ENCODE measurements around the gene RNF126.

Gene RNF126

DNA sequence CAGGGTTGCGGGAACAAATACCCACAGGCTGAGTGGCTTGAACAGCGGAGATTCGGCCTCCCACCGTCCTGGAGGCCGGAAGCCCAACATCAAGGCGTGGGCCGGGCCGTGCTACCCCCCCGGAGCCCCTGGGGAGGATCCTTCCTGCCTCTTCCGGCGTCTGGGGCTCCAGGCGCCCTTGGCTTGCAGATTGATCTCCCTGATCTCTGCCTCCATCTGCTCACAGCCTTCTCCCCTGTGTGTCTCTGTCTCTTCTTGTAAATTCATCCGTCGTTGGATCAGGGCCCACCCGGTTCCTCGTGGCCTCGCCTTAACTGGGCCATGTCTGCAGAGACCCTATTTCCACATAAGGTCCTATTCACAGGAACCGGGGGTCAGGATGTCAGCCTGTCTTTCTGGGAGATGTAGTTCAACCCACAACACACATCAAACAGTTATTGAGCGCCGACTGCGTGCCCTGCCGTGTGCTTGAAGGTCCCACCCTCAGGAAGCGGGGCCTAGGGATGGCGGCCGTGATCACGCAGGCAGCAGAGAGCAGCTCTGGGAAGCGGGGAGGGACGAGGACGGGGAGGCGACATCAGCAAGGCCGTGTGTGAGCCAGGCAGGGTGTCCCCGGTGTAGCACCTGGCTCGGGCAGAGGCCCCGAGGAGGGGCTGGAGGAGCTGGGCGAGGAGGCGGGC is 52.1 kb downstream of the RNF126 start:
- peak overlapping the region in 4 of 7 experiments; percentile 40 to 62 (median 47) for H3K4me3 ChIP-seq (ENCODE audit: control insufficient read depth in 1 of 7, extremely low read depth in 1 of 7, insufficient read depth in 4 of 7, low read depth in 2 of 7, low read length in 6 of 7)
- peaks cover 0 to 15% (median 0%) of the 10 kb centered on the region in 5 experiments for H3K27me3 ChIP-seq (replicated peaks in 2 of 5; ENCODE audit: control insufficient read depth in 4 of 5, insufficient read depth in 5 of 5, low read length in 4 of 5)
- no peaks in the 10 kb centered on the region for H3K36me3 ChIP-seq (ENCODE audit: control insufficient read depth in 4 of 4, insufficient read depth in 4 of 4, low read length in 3 of 4)
- no peaks in the 10 kb centered on the region for H3K9me3 ChIP-seq (ENCODE audit: control extremely low read depth in 1 of 5, control insufficient read depth in 4 of 5, insufficient read depth in 2 of 5, low read depth in 1 of 5, low read length in 4 of 5)
- H3K4me1 ChIP-seq (ENCODE audit: control extremely low read depth in 1 of 4, control insufficient read depth in 4 of 4, insufficient read depth in 4 of 4, low read length in 3 of 4): peaks cover 0 to 35% (median 18%) of the 10 kb centered on the region in 4 experiments
- DNase-seq: peak in 2 of 3 donors; percentile 51 to 66
- H3K27ac ChIP-seq (ENCODE audit: insufficient read depth in 1 of 2, low read depth in 1 of 2, low read length in 2 of 2, poor library complexity in 1 of 2, severe bottlenecking in 2 of 2): no peak overlapping the region
- CTCF ChIA-PET: interaction anchor here (0.9 kb wide), 1 partner anchor 31 kb away, joined by 4 read pairs; no protein-coding TSS in a partner anchor
- POLR2A ChIA-PET: no interaction called here
- 53% methylated on average over 35 of the region's 36 CpGs for WGBS (ENCODE audit: insufficient coverage)

DNA sequence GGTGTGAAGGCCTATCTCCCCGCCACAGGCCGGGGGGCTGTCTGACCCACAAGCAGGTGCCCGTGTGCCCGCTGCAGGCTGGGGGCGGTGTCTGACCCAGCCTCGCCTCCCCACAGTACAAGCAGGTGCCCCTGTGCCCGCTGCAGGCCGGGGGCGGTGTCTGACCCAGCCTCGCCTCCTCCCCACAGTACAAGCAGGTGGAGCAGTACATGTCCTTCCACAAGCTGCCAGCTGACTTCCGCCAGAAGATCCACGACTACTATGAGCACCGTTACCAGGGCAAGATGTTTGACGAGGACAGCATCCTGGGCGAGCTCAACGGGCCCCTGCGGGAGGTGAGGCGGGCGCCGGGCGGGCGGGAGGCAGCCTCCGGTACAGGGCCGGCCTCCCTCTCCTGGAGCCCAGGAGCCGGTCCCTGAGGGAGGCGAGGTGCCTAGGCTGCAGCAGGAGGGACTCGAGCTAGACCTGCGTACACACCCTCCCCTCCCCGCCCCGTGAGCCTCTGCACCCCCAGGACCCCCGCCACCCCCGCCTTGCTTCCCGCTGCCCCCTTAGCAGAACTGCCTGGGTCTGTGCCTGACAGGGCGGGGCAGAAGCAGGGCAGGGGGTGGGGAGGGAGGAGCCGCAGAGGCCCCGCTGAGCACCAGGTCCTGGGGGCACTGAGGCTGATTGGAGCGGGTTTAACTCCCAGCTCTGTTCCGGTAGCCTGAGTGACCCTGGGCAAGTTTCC is 52.8 kb downstream of the RNF126 start:
- 62% methylated on average over 20 of the region's 38 CpGs for WGBS (ENCODE audit: insufficient coverage)
- Histone ChIP-seq H3K27ac (ENCODE audit: insufficient read depth in 1 of 2, low read depth in 1 of 2, low read length in 2 of 2, poor library complexity in 1 of 2, severe bottlenecking in 2 of 2) (no peak overlapping the region), H3K27me3 (replicated peaks in 2 of 5; ENCODE audit: control insufficient read depth in 4 of 5, insufficient read depth in 5 of 5, low read length in 4 of 5) (peaks cover 0 to 10% (median 0%) of the 10 kb centered on the region in 5 experiments), H3K9me3 (ENCODE audit: control extremely low read depth in 1 of 5, control insufficient read depth in 4 of 5, insufficient read depth in 2 of 5, low read depth in 1 of 5, low read length in 4 of 5) (no peaks in the 10 kb centered on the region), H3K4me1 (ENCODE audit: control extremely low read depth in 1 of 4, control insufficient read depth in 4 of 4, insufficient read depth in 4 of 4, low read length in 3 of 4) (peaks cover 0 to 31% (median 16%) of the 10 kb centered on the region in 4 experiments), H3K4me3 (ENCODE audit: control insufficient read depth in 1 of 7, extremely low read depth in 1 of 7, insufficient read depth in 4 of 7, low read depth in 2 of 7, low read length in 6 of 7) (peak overlapping the region in 3 of 7 experiments; percentile 40 to 62 (median 49)), H3K36me3 (ENCODE audit: control insufficient read depth in 4 of 4, insufficient read depth in 4 of 4, low read length in 3 of 4) (no peaks in the 10 kb centered on the region)
- peak in 2 of 3 donors; percentile 25 to 54 for DNase-seq
- ChIA-PET POLR2A (no interaction called here), CTCF (interaction anchor here (0.9 to 2.2 kb wide), 2 partner anchors 21 to 30 kb away, joined by 4 to 6 read pairs; no protein-coding TSS in a partner anchor)

DNA sequence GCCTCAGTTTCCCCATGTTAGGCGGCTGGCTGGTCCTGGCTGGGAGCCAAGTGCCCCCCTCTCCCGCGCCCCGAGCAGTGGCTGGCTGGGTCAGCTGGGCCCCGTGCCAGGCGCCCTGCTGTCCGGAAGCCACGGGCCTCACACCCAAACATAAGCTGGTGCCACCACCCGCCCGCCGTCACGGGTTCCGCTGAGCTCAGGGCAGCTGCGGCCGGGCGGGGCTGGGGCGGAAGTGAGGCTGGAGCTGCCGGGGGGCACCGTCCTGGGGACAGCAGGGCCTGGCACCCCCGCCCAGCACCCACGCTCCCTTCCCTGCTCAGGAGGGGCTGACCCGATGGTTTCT is 54.0 kb downstream of the RNF126 start:
- WGBS (ENCODE audit: insufficient coverage): 57% methylated on average over 15 of the region's 22 CpGs
- peak in 2 of 3 donors; percentile 32 to 35 for DNase-seq
- Histone ChIP-seq H3K27ac (ENCODE audit: insufficient read depth in 1 of 2, low read depth in 1 of 2, low read length in 2 of 2, poor library complexity in 1 of 2, severe bottlenecking in 2 of 2) (no peak overlapping the region), H3K27me3 (replicated peaks in 2 of 5; ENCODE audit: control insufficient read depth in 4 of 5, insufficient read depth in 5 of 5, low read length in 4 of 5) (peaks cover 0 to 4% (median 0%) of the 10 kb centered on the region in 5 experiments), H3K4me3 (ENCODE audit: control insufficient read depth in 1 of 7, extremely low read depth in 1 of 7, insufficient read depth in 4 of 7, low read depth in 2 of 7, low read length in 6 of 7) (no peak overlapping the region), H3K4me1 (ENCODE audit: control extremely low read depth in 1 of 4, control insufficient read depth in 4 of 4, insufficient read depth in 4 of 4, low read length in 3 of 4) (peaks cover 0 to 31% (median 16%) of the 10 kb centered on the region in 4 experiments), H3K9me3 (ENCODE audit: control extremely low read depth in 1 of 5, control insufficient read depth in 4 of 5, insufficient read depth in 2 of 5, low read depth in 1 of 5, low read length in 4 of 5) (no peaks in the 10 kb centered on the region), H3K36me3 (ENCODE audit: control insufficient read depth in 4 of 4, insufficient read depth in 4 of 4, low read length in 3 of 4) (no peaks in the 10 kb centered on the region)
- ChIA-PET CTCF (interaction anchor here (0.5 to 2.2 kb wide), 4 partner anchors 9 to 25 kb away, joined by 3 to 6 read pairs (median 4); no protein-coding TSS in a partner anchor), POLR2A (no interaction called here)

DNA sequence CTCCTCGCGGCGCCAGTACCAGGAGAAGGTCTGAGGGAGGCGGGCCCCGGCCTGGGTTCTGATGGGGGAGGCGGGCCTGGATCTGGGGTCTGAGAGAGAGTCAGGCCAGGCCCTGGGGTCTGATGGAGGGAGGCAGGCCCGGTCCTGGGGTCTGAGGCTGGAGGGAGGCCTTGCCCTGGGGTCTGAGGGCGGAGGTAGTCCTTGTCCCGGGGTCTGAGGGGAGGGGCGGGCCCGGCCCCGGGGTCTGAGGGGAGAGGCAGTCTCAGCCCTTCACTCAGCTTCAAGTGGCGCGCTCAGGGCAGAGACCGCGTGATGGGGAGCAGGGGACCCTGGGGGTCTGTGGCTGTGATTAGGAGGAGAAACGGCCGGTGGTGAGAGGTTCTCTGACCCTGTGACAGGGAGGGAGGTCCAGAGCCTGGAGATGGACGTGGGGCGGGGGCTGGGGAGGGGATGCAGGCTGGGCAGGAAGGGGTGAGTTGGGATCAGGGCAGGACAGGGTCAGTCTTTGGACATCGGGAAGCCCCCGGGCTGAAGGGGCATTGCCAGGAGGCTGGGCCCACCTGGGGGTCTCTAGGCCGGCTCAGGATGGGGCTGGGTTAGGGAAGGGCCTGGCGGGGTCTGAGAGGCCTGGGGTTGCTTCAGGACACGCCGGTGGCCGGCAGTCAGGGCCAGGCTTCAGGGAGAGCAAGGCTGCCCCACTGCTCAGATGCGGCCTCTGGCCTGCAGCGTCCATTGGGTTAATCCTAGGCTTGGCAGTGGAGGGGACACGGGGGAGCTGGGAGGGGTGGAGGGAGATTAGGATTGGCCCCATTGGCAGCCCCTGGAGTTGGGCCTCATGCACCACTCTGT is 54.6 kb downstream of the RNF126 start:
- CTCF ChIA-PET: interaction anchor here (0.5 to 2.2 kb wide), 4 partner anchors 8 to 24 kb away, joined by 3 to 6 read pairs (median 4); no protein-coding TSS in a partner anchor
- Histone ChIP-seq H3K9me3 (ENCODE audit: control extremely low read depth in 1 of 5, control insufficient read depth in 4 of 5, insufficient read depth in 2 of 5, low read depth in 1 of 5, low read length in 4 of 5) (no peaks in the 10 kb centered on the region), H3K4me1 (ENCODE audit: control extremely low read depth in 1 of 4, control insufficient read depth in 4 of 4, insufficient read depth in 4 of 4, low read length in 3 of 4) (peaks cover 0 to 31% (median 16%) of the 10 kb centered on the region in 4 experiments), H3K27ac (ENCODE audit: insufficient read depth in 1 of 2, low read depth in 1 of 2, low read length in 2 of 2, poor library complexity in 1 of 2, severe bottlenecking in 2 of 2) (no peak overlapping the region), H3K36me3 (ENCODE audit: control insufficient read depth in 4 of 4, insufficient read depth in 4 of 4, low read length in 3 of 4) (no peaks in the 10 kb centered on the region), H3K4me3 (ENCODE audit: control insufficient read depth in 1 of 7, extremely low read depth in 1 of 7, insufficient read depth in 4 of 7, low read depth in 2 of 7, low read length in 6 of 7) (peak overlapping the region in 1 of 7 experiments; percentile 19), H3K27me3 (replicated peaks in 2 of 5; ENCODE audit: control insufficient read depth in 4 of 5, insufficient read depth in 5 of 5, low read length in 4 of 5) (peaks cover 0 to 4% (median 0%) of the 10 kb centered on the region in 5 experiments)
- WGBS (ENCODE audit: insufficient coverage): 94% methylated on average over 21 of the region's 30 CpGs
- DNase-seq: no peak
- POLR2A ChIA-PET: no interaction called here

DNA sequence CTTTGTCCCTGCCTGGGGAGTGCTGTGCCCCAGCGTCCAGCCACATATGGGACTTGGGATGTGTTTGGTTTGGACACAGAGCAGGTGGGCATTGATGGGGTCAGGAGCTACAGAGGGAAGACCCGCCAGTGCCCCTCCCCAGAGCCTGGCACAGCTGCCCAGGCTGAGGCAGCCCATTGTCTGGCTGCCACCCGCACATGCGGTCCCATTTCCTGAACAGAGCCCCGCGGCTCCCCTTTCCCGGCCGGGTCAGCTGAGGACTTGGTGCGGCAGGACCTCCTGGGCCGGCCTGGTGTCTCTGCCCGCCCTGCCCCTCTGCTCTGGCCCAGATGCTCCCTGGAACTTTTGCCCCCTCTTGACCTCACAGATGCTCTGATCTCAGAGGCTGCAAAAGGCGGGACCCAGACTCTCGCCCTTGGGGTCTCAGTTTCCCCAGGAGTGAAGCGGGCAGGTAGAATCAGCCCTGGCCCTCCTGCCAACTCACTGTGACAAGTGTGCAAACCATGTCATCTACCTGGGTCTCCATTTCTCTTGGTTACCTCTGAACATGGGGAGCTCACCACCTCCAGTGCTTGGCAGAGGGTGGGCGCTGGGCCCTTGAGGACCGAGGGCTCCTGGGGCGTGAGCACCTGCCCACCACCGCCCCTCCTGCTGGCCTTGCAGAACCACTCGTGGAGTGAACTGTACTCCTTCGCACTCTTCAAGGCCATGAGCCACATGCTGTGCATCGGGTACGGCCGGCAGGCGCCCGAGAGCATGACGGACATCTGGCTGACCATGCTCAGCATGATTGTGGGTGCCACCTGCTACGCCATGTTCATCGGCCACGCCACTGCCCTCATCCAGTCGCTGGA is 55.5 kb downstream of the RNF126 start:
- CTCF ChIA-PET: interaction anchor here (0.8 to 1.2 kb wide), 4 partner anchors 17 to 134 kb away, joined by 3 to 4 read pairs (median 3); no protein-coding TSS in a partner anchor
- POLR2A ChIA-PET: no interaction called here
- DNase-seq: no peak
- H3K4me3 ChIP-seq (ENCODE audit: control insufficient read depth in 1 of 7, extremely low read depth in 1 of 7, insufficient read depth in 4 of 7, low read depth in 2 of 7, low read length in 6 of 7): no peak overlapping the region
- WGBS (ENCODE audit: insufficient coverage): 89% methylated on average over 29 of the region's 30 CpGs
- no peaks in the 10 kb centered on the region for H3K36me3 ChIP-seq (ENCODE audit: control insufficient read depth in 4 of 4, insufficient read depth in 4 of 4, low read length in 3 of 4)
- no peaks in the 10 kb centered on the region for H3K9me3 ChIP-seq (ENCODE audit: control extremely low read depth in 1 of 5, control insufficient read depth in 4 of 5, insufficient read depth in 2 of 5, low read depth in 1 of 5, low read length in 4 of 5)
- H3K27me3 ChIP-seq (replicated peaks in 2 of 5; ENCODE audit: control insufficient read depth in 4 of 5, insufficient read depth in 5 of 5, low read length in 4 of 5): no peaks in the 10 kb centered on the region
- H3K27ac ChIP-seq (ENCODE audit: insufficient read depth in 1 of 2, low read depth in 1 of 2, low read length in 2 of 2, poor library complexity in 1 of 2, severe bottlenecking in 2 of 2): no peak overlapping the region
- H3K4me1 ChIP-seq (ENCODE audit: control extremely low read depth in 1 of 4, control insufficient read depth in 4 of 4, insufficient read depth in 4 of 4, low read length in 3 of 4): peaks cover 0 to 31% (median 16%) of the 10 kb centered on the region in 4 experiments
